WTC11 (cell line): ENCODE data around the gene CTPS2.

Experiments
- FOXP1 ChIP-seq: sonication (generic); formaldehyde crosslinking; IDR thresholded peaks from 2 replicates; pipeline ENCODE4 v1.8.0; 2022; ENCODE audit warnings: missing genetic modification reagents, mild to moderate bottlenecking, moderate library complexity, borderline replicate concordance
- TF ChIP-seq, protein P1 (sequence below): fragments of 200-600 bp; IDR thresholded peaks from 2 replicates; pipeline ENCODE4 v1.8.0; 2022; ENCODE audit warnings: antibody characterized with exemption
- TF ChIP-seq, protein P2 (sequence below): fragments of 250-450 bp; sonication (Bioruptor Pico); IDR thresholded peaks from 2 replicates; pipeline ENCODE4 v1.8.0; 2021; ENCODE audit warnings: mild to moderate bottlenecking

DNA sequence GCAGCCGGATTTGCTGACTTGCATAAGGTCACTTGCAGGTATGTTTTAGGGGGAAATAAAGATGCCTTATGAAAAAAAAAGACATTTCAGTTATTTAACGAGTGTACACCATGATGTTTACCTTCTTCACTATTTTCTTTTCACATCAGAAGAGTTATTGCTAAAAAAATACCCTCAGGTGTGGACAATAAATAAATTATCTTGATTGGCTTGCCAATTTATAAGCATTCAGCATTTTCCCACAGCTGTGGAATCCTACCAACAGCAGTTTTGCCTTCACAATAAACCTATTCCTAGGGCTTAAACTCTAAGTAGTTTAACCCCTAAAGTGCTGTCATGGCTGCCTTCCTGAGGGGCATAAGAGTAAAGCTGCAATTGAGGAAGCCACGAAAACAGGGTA, 145.9 kb downstream of the CTPS2 start:
- TF ChIP-seq, protein P1, sequence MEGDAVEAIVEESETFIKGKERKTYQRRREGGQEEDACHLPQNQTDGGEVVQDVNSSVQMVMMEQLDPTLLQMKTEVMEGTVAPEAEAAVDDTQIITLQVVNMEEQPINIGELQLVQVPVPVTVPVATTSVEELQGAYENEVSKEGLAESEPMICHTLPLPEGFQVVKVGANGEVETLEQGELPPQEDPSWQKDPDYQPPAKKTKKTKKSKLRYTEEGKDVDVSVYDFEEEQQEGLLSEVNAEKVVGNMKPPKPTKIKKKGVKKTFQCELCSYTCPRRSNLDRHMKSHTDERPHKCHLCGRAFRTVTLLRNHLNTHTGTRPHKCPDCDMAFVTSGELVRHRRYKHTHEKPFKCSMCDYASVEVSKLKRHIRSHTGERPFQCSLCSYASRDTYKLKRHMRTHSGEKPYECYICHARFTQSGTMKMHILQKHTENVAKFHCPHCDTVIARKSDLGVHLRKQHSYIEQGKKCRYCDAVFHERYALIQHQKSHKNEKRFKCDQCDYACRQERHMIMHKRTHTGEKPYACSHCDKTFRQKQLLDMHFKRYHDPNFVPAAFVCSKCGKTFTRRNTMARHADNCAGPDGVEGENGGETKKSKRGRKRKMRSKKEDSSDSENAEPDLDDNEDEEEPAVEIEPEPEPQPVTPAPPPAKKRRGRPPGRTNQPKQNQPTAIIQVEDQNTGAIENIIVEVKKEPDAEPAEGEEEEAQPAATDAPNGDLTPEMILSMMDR: no peak
- TF ChIP-seq FOXP1 (CRISPR knock-in tag): no peak
- TF ChIP-seq, protein P2, sequence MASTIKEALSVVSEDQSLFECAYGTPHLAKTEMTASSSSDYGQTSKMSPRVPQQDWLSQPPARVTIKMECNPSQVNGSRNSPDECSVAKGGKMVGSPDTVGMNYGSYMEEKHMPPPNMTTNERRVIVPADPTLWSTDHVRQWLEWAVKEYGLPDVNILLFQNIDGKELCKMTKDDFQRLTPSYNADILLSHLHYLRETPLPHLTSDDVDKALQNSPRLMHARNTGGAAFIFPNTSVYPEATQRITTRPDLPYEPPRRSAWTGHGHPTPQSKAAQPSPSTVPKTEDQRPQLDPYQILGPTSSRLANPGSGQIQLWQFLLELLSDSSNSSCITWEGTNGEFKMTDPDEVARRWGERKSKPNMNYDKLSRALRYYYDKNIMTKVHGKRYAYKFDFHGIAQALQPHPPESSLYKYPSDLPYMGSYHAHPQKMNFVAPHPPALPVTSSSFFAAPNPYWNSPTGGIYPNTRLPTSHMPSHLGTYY: no peak
